ENCODE results near the gene RGL1.

DNA sequence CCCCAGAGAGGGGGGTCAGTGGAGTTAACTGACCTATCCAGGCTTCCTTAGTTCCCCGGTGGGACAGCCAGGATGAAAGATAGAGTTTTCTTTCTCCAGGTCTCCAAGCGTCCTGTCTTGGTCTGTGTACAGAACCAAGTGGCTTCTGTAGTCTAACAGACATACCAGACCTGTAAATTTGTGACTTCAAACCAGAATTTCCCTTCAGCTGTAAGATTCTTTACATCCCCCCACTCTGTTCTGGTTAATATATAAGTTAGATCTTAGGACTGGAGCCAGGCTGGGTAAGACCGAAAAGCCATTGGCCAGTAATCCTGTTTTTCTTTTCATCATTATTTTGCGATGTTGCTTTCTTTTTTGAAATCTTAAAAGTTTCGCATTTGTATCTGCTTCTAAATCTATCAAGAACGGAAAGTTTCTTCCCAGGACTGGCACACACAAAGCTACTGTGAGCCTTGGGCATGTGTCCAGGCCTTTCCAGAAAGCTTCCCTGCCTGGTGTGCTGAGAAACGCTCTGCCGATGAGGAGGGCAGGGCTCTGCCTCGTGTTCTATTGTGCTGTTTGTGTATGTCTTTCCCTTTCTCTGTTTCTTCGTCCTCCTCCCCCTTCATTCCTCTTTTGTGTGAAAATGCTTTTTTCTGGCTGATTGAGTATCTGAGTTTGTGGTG is 72.3 kb downstream of the RGL1 start:
- TF ChIP-seq, protein P1, sequence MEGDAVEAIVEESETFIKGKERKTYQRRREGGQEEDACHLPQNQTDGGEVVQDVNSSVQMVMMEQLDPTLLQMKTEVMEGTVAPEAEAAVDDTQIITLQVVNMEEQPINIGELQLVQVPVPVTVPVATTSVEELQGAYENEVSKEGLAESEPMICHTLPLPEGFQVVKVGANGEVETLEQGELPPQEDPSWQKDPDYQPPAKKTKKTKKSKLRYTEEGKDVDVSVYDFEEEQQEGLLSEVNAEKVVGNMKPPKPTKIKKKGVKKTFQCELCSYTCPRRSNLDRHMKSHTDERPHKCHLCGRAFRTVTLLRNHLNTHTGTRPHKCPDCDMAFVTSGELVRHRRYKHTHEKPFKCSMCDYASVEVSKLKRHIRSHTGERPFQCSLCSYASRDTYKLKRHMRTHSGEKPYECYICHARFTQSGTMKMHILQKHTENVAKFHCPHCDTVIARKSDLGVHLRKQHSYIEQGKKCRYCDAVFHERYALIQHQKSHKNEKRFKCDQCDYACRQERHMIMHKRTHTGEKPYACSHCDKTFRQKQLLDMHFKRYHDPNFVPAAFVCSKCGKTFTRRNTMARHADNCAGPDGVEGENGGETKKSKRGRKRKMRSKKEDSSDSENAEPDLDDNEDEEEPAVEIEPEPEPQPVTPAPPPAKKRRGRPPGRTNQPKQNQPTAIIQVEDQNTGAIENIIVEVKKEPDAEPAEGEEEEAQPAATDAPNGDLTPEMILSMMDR (IDR thresholded peaks at IDR 0.05; ENCODE audit: low read length), result no peak
- no peak for TF ChIP-seq EZH2 (IDR thresholded peaks at IDR 0.05; ENCODE audit: borderline replicate concordance, low read length)
